Measurements from ENCODE around the gene NFATC2. TPM values are rescaled to one million over a fixed set of nuclear protein-coding genes. Genes with fewer than 3 reads are reported as not detected.

The NFATC2 gene
- total and polyA plus RNA-seq, 9 donors: 2.2 to 9.4 (median 5.1) TPM

DNA sequence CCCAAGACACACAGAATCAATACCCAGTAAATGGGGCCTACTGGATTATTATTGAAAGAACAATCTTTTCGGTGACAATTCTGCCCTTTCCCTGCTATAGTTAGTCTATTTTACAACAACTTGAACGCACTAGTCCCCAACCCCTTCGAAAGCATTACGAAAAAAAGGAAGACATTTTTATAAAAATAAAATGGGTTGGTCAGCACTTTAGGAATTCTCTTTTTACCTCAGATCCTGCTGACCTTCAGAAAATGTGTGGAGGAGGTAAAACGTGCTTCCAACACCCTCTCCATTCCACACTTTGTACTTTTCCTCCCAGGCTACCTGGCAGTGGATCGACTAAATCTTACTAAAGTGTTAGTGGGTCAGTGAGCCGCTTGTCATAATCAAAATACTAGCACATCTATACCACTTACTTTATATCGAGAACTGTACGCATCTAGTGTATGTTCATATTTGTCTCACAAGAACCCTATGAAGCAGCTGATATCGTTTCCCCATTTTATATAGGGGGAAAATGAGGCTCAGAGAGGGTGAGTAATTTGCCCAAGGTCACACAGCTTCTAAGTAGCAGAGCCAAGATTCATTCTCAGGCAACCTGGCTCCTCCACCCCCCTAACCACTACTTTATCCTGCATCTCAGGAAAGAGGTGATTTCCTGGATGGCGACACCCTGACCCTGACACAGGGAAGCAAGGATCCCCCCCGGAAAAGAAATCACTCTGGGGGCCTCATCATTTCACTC, 10.6 kb downstream of the NFATC2 start:
- TF ChIP-seq POLR2A (IDR thresholded peaks at IDR 0.05): no peak
- TF ChIP-seq EP300 (IDR thresholded peaks at IDR 0.05): no peak
- TF ChIP-seq, protein P1, sequence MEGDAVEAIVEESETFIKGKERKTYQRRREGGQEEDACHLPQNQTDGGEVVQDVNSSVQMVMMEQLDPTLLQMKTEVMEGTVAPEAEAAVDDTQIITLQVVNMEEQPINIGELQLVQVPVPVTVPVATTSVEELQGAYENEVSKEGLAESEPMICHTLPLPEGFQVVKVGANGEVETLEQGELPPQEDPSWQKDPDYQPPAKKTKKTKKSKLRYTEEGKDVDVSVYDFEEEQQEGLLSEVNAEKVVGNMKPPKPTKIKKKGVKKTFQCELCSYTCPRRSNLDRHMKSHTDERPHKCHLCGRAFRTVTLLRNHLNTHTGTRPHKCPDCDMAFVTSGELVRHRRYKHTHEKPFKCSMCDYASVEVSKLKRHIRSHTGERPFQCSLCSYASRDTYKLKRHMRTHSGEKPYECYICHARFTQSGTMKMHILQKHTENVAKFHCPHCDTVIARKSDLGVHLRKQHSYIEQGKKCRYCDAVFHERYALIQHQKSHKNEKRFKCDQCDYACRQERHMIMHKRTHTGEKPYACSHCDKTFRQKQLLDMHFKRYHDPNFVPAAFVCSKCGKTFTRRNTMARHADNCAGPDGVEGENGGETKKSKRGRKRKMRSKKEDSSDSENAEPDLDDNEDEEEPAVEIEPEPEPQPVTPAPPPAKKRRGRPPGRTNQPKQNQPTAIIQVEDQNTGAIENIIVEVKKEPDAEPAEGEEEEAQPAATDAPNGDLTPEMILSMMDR (IDR thresholded peaks at IDR 0.05): no peak
- no peaks in the 10 kb centered on the region for H3K9me3 ChIP-seq
- H3K36me3 ChIP-seq: no peaks in the 10 kb centered on the region
- H3K4me1 ChIP-seq (ENCODE audit: insufficient read depth): no peaks in the 10 kb centered on the region
- H3K27ac ChIP-seq: no peak overlapping the region
- no peak overlapping the region for H3K4me3 ChIP-seq
- intact Hi-C loops (cut with DNase I): no loop called here
- no peaks in the 10 kb centered on the region for H3K27me3 ChIP-seq
- DNase-seq: no peak
- WGBS, 3 donors: 75 to 85% (median 81%) methylated on average over 12 of the region's 12 CpGs

DNA sequence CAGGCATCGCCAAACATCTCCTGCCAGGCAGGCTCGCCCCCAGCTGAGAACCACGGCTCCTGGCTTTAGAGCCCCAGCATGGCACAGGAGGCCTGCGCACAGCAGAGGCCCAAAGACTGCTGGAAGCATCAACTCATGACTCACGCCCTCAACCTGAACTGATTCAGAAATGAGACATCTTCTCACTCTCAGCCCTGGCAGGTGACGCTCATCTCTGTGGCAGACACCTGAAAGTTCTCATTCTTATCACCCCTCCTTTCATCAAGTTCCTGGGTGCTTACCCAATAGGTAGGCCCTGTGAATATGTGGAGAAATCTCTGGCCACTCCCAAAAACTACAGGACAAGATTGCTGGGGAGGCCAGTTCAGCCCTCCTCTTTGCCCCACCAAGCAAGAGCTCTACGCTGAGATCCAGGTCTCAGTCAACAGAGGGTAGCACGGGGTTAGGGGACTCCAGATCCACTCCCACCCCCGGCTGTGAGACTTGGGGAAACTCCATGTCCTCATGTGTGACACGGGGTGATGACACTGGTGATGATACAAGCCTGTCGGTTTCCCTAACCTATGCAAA, 11.3 kb downstream of the NFATC2 start:
- H3K27ac ChIP-seq: no peak overlapping the region
- 96 to 98% (median 98%) methylated on average over 11 of the region's 11 CpGs for WGBS, 3 donors

DNA sequence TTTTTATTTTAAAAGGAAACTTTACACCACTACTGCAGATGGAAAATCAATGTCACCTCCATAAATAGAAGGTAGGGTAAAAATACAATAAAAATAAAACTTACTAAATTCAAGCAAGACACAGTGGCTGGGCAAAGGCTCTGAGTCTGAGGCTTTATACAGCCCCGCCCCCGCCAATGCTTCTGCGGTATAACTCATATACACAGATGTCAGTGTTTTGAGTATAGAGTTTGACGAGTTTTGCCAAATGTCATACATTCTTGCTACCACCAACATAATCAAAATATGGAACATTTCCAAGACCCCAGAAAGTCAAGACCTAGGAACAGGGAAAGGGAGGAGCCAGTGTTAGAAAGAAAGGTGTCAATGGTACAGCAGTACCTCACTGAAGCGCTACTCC, 12.8 kb downstream of the NFATC2 start:
- H3K4me3 ChIP-seq: no peak overlapping the region
- H3K4me1 ChIP-seq (ENCODE audit: insufficient read depth): no peaks in the 10 kb centered on the region

More for the DNA sequence above, 11.3 kb downstream of the NFATC2 start:
- Histone ChIP-seq H3K27me3 (no peaks in the 10 kb centered on the region), H3K4me3 (no peak overlapping the region), H3K9me3 (no peaks in the 10 kb centered on the region), H3K4me1 (ENCODE audit: insufficient read depth) (no peaks in the 10 kb centered on the region), H3K36me3 (no peaks in the 10 kb centered on the region)
- TF ChIP-seq, protein P1 (IDR thresholded peaks at IDR 0.05): no peak
- TF ChIP-seq POLR2A (IDR thresholded peaks at IDR 0.05) (no peak), EP300 (IDR thresholded peaks at IDR 0.05) (no peak)
- no peak for DNase-seq
- intact Hi-C loops (cut with DNase I): no loop called here

DNA sequence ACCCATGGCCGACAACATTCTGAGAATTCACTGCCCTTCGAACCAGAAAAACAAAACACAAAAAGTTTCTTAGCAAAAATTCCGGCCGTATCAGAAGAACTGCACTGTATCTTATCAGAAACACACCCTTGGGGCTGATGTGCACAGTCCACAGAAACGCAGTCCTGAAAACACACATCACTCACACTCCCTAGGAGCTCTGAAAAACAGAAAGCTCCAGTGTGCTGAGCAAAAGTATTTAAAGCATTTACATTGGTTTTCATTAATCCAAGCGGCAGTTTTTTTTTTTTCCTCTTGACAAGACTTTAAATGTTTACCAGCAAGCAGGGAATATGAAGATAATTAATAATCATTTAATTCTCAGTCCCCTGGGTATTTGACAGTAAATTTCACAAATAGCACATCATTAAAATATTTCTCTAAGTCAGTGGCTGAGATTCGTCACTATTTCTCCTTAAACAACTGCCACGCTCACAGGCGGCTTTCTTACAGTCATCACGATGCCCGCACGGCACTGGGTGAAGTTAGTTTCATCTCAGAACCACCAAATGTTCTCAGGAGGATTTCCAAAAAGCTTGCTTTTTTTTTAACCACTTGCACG, 13.3 kb downstream of the NFATC2 start:
- Histone ChIP-seq H3K36me3 (no peaks in the 10 kb centered on the region), H3K9me3 (no peaks in the 10 kb centered on the region), H3K4me1 (ENCODE audit: insufficient read depth) (no peaks in the 10 kb centered on the region), H3K4me3 (no peak overlapping the region), H3K27me3 (no peaks in the 10 kb centered on the region), H3K27ac (no peak overlapping the region)
- DNase-seq: no peak
- WGBS, 3 donors: 8 to 11% (median 9%) methylated on average over 13 of the region's 13 CpGs
- intact Hi-C loops (cut with DNase I): no loop called here
- no peak for TF ChIP-seq POLR2A (IDR thresholded peaks at IDR 0.05)
- TF ChIP-seq, protein P1 (IDR thresholded peaks at IDR 0.05): no peak
- TF ChIP-seq EP300 (IDR thresholded peaks at IDR 0.05): no peak

More for the DNA sequence above, 12.8 kb downstream of the NFATC2 start:
- no peaks in the 10 kb centered on the region for H3K9me3 ChIP-seq
- TF ChIP-seq, protein P1 (IDR thresholded peaks at IDR 0.05): no peak
- TF ChIP-seq POLR2A (IDR thresholded peaks at IDR 0.05) (no peak), EP300 (IDR thresholded peaks at IDR 0.05) (no peak)
- DNase-seq: no peak
- intact Hi-C loops (cut with DNase I): no loop called here
- H3K27me3 ChIP-seq: no peaks in the 10 kb centered on the region
- H3K36me3 ChIP-seq: no peaks in the 10 kb centered on the region
- WGBS, 3 donors: 65 to 74% (median 68%) methylated on average over 5 of the region's 5 CpGs
- no peak overlapping the region for H3K27ac ChIP-seq
